Vagina (tissue), 2 donors: ENCODE results near the gene MEIS3.
"Not testable (repeated sequence)": the region's sequence is repeated elsewhere in the genome, so short reads cannot be mapped to it uniquely, and the experiment has no call there.

Experiments
- POLR2A ChIP-seq, 2 donors: fragments of 450-650 bp; IDR thresholded peaks; one replicate each; pipeline ENCODE4 v1.6.1; 2017; ENCODE audit warnings: antibody characterized with exemption in 2 of 2, mild to moderate bottlenecking in 2 of 2, moderate library complexity in 2 of 2
- POLR2AphosphoS5 ChIP-seq, 2 donors: sonication (generic); formaldehyde crosslinking; IDR thresholded peaks; one replicate each; pipeline ENCODE4 v1.9.0; 2017; ENCODE audit warnings: antibody characterized with exemption in 2 of 2, mild to moderate bottlenecking in 2 of 2, low read depth in 1 of 2; ENCODE audit not compliant: insufficient read depth in 1 of 2
- TF ChIP-seq, protein P1 (sequence below), 3 experiments: fragments of 450-650 bp in 2 of 3; fragments of 200-600 bp in 1 of 3; sonication (generic) in 1 of 3; IDR thresholded peaks; one replicate each; pipeline ENCODE4 v1.5.1; 2017 to 2019; ENCODE audit warnings: antibody characterized with exemption in 3 of 3, mild to moderate bottlenecking in 2 of 3, moderate library complexity in 2 of 3

DNA sequence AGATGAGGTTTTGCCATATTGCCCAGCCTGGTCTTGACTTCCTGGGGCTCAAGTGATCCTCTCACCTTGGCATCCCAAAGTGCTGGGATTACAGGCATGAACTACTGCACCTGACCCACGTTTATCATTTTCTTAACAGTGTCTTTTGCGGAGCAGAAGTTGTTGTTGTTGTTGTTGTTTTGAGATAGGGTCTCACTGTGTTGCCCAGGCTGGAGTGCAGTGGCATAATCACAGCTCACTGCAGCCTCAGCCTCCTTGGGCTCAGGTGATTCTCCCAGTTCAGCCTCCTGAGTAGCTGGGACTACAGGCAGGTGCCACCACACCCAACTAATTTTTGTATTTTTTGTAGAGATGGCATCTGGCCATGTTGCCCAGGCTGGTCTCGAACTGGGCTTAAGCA, 31.7 kb downstream of the MEIS3 start:
- TF ChIP-seq, protein P1, sequence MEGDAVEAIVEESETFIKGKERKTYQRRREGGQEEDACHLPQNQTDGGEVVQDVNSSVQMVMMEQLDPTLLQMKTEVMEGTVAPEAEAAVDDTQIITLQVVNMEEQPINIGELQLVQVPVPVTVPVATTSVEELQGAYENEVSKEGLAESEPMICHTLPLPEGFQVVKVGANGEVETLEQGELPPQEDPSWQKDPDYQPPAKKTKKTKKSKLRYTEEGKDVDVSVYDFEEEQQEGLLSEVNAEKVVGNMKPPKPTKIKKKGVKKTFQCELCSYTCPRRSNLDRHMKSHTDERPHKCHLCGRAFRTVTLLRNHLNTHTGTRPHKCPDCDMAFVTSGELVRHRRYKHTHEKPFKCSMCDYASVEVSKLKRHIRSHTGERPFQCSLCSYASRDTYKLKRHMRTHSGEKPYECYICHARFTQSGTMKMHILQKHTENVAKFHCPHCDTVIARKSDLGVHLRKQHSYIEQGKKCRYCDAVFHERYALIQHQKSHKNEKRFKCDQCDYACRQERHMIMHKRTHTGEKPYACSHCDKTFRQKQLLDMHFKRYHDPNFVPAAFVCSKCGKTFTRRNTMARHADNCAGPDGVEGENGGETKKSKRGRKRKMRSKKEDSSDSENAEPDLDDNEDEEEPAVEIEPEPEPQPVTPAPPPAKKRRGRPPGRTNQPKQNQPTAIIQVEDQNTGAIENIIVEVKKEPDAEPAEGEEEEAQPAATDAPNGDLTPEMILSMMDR (IDR thresholded peaks at IDR 0.05), result not testable (repeated sequence)
- TF ChIP-seq POLR2A (IDR thresholded peaks at IDR 0.05); POLR2AphosphoS5 (IDR thresholded peaks at IDR 0.05; ENCODE audit: insufficient read depth in 1 of 2, low read depth in 1 of 2): not testable (repeated sequence)
